ENCODE results near the gene FOXRED1.
A peak's percentile ranks its signal among the peaks of the same experiment; 100 is the strongest.
"Not testable (repeated sequence)": the region's sequence is repeated elsewhere in the genome, so short reads cannot be mapped to it uniquely, and the experiment has no call there.

FOXRED1 gene

GRCh38 chr11:126305699-126306098 is 36.7 kb downstream of the FOXRED1 start:
- no peak overlapping the region for H4K91ac ChIP-seq (ENCODE audit: low read length)
- no peak overlapping the region for H2AFZ ChIP-seq (ENCODE audit: low read depth, low read length)
- H3K4ac ChIP-seq (ENCODE audit: low read depth in 1 of 2, low read length in 2 of 2): no peak overlapping the region
- H3K36me3 ChIP-seq (ENCODE audit: control insufficient read depth in 1 of 2, insufficient read depth in 2 of 2, low read depth in 1 of 2, low read length in 2 of 2): peaks cover 3 to 13% of the 10 kb centered on the region in 2 experiments
- peaks cover 17% of the 10 kb centered on the region for H3K79me1 ChIP-seq (replicated peaks; ENCODE audit: low read length, poor library complexity, severe bottlenecking)
- H2BK120ac ChIP-seq (ENCODE audit: low read depth, low read length): no peak overlapping the region
- no peak overlapping the region for H3K9ac ChIP-seq (ENCODE audit: low read length)
- no peak overlapping the region for H3K27ac ChIP-seq (ENCODE audit: low read length, poor library complexity, severe bottlenecking)
- H3K4me2 ChIP-seq (ENCODE audit: low read length, poor library complexity, severe bottlenecking): no peak overlapping the region
- peaks cover 6% of the 10 kb centered on the region for H3K4me1 ChIP-seq (ENCODE audit: control insufficient read depth, insufficient read depth, low read depth, low read length)
- WGBS: 96% methylated on average over 4 of the region's 4 CpGs
- H2AK5ac ChIP-seq (ENCODE audit: low read length, severe bottlenecking): no peak overlapping the region
- H3K18ac ChIP-seq (ENCODE audit: low read depth in 1 of 2, low read length in 2 of 2): no peak overlapping the region
- H3K4me3 ChIP-seq (ENCODE audit: insufficient read depth in 1 of 2, low read depth in 1 of 2, low read length in 2 of 2): no peak overlapping the region
- DNase-seq: no peak
- no peak overlapping the region for H2BK12ac ChIP-seq (ENCODE audit: low read length in 2 of 2)
- H4K8ac ChIP-seq (ENCODE audit: low read length): no peak overlapping the region
- no peak overlapping the region for H2BK15ac ChIP-seq (ENCODE audit: low read depth, poor library complexity, severe bottlenecking)
- no peak overlapping the region for H3K14ac ChIP-seq (ENCODE audit: low read length in 2 of 2)
- no peak overlapping the region for H3K23ac ChIP-seq (ENCODE audit: low read length in 2 of 2)
- H3K27me3 ChIP-seq (ENCODE audit: control insufficient read depth in 1 of 2, insufficient read depth in 1 of 2, low read length in 2 of 2): no peaks in the 10 kb centered on the region
- H2BK5ac ChIP-seq (ENCODE audit: low read depth, low read length, poor library complexity, severe bottlenecking): no peak overlapping the region
- no peaks in the 10 kb centered on the region for H3K9me3 ChIP-seq (ENCODE audit: control insufficient read depth, low read length)

GRCh38 chr11:126307706-126308105 is 38.8 kb downstream of the FOXRED1 start:
- Histone ChIP-seq H2BK120ac (ENCODE audit: low read depth, low read length) (no peak overlapping the region), H3K4me3 (ENCODE audit: insufficient read depth in 1 of 2, low read depth in 1 of 2, low read length in 2 of 2) (no peak overlapping the region), H4K8ac (ENCODE audit: low read length) (no peak overlapping the region), H3K79me1 (replicated peaks; ENCODE audit: low read length, poor library complexity, severe bottlenecking) (peaks cover 20% of the 10 kb centered on the region), H4K91ac (ENCODE audit: low read length) (no peak overlapping the region), H3K23ac (ENCODE audit: low read length in 2 of 2) (no peak overlapping the region), H3K4me1 (ENCODE audit: control insufficient read depth, insufficient read depth, low read depth, low read length) (peaks cover 8% of the 10 kb centered on the region), H2BK5ac (ENCODE audit: low read depth, low read length, poor library complexity, severe bottlenecking) (no peak overlapping the region), H3K27ac (ENCODE audit: low read length, poor library complexity, severe bottlenecking) (no peak overlapping the region), H3K14ac (ENCODE audit: low read length in 2 of 2) (no peak overlapping the region), H3K4me2 (ENCODE audit: low read length, poor library complexity, severe bottlenecking) (no peak overlapping the region), H3K9me3 (ENCODE audit: control insufficient read depth, low read length) (no peaks in the 10 kb centered on the region), H3K27me3 (ENCODE audit: control insufficient read depth in 1 of 2, insufficient read depth in 1 of 2, low read length in 2 of 2) (no peaks in the 10 kb centered on the region), H2AK5ac (ENCODE audit: low read length, severe bottlenecking) (no peak overlapping the region), H3K36me3 (ENCODE audit: control insufficient read depth in 1 of 2, insufficient read depth in 2 of 2, low read depth in 1 of 2, low read length in 2 of 2) (peaks cover 6 to 13% of the 10 kb centered on the region in 2 experiments), H2BK15ac (ENCODE audit: low read depth, poor library complexity, severe bottlenecking) (no peak overlapping the region), H2BK12ac (ENCODE audit: low read length in 2 of 2) (no peak overlapping the region), H3K9ac (ENCODE audit: low read length) (no peak overlapping the region), H2AFZ (ENCODE audit: low read depth, low read length) (no peak overlapping the region), H3K18ac (ENCODE audit: low read depth in 1 of 2, low read length in 2 of 2) (no peak overlapping the region), H3K4ac (ENCODE audit: low read depth in 1 of 2, low read length in 2 of 2) (no peak overlapping the region)
- WGBS: 36% methylated on average over 4 of the region's 5 CpGs
- DNase-seq: peak; percentile 49

- Histone ChIP-seq H3K4me2 (ENCODE audit: low read length, poor library complexity, severe bottlenecking) (no peak overlapping the region), H3K9me3 (ENCODE audit: control insufficient read depth, low read length) (no peaks in the 10 kb centered on the region), H3K18ac (ENCODE audit: low read depth in 1 of 2, low read length in 2 of 2) (no peak overlapping the region), H2BK120ac (ENCODE audit: low read depth, low read length) (no peak overlapping the region), H3K9ac (ENCODE audit: low read length) (no peak overlapping the region), H3K36me3 (ENCODE audit: control insufficient read depth in 1 of 2, insufficient read depth in 2 of 2, low read depth in 1 of 2, low read length in 2 of 2) (peaks cover 6 to 13% of the 10 kb centered on the region in 2 experiments), H3K27ac (ENCODE audit: low read length, poor library complexity, severe bottlenecking) (no peak overlapping the region), H3K27me3 (ENCODE audit: control insufficient read depth in 1 of 2, insufficient read depth in 1 of 2, low read length in 2 of 2) (no peaks in the 10 kb centered on the region), H3K14ac (ENCODE audit: low read length in 2 of 2) (no peak overlapping the region), H4K8ac (ENCODE audit: low read length) (no peak overlapping the region), H4K91ac (ENCODE audit: low read length) (no peak overlapping the region), H2BK15ac (ENCODE audit: low read depth, poor library complexity, severe bottlenecking) (no peak overlapping the region), H2AK5ac (ENCODE audit: low read length, severe bottlenecking) (no peak overlapping the region), H3K79me1 (replicated peaks; ENCODE audit: low read length, poor library complexity, severe bottlenecking) (peaks cover 20% of the 10 kb centered on the region), H2AFZ (ENCODE audit: low read depth, low read length) (no peak overlapping the region), H3K23ac (ENCODE audit: low read length in 2 of 2) (no peak overlapping the region), H3K4me1 (ENCODE audit: control insufficient read depth, insufficient read depth, low read depth, low read length) (peaks cover 7% of the 10 kb centered on the region), H3K4ac (ENCODE audit: low read depth in 1 of 2, low read length in 2 of 2) (no peak overlapping the region), H2BK12ac (ENCODE audit: low read length in 2 of 2) (no peak overlapping the region), H2BK5ac (ENCODE audit: low read depth, low read length, poor library complexity, severe bottlenecking) (no peak overlapping the region), H3K4me3 (ENCODE audit: insufficient read depth in 1 of 2, low read depth in 1 of 2, low read length in 2 of 2) (no peak overlapping the region)
- no peak for DNase-seq
- 81% methylated on average over 3 of the region's 4 CpGs for WGBS
These were observed 39.3 kb downstream of the FOXRED1 start for GRCh38 chr11:126308271-126308671.

- not testable (repeated sequence) for H4K8ac ChIP-seq (ENCODE audit: low read length); H3K4ac ChIP-seq (ENCODE audit: low read depth in 1 of 2, low read length in 2 of 2); H3K4me3 ChIP-seq (ENCODE audit: insufficient read depth in 1 of 2, low read depth in 1 of 2, low read length in 2 of 2); H2BK12ac ChIP-seq (ENCODE audit: low read length in 2 of 2); H4K91ac ChIP-seq (ENCODE audit: low read length); H3K4me1 ChIP-seq (ENCODE audit: control insufficient read depth, insufficient read depth, low read depth, low read length); H3K18ac ChIP-seq (ENCODE audit: low read depth in 1 of 2, low read length in 2 of 2); H3K27ac ChIP-seq (ENCODE audit: low read length, poor library complexity, severe bottlenecking); H3K23ac ChIP-seq (ENCODE audit: low read length in 2 of 2); H3K27me3 ChIP-seq (ENCODE audit: control insufficient read depth in 1 of 2, insufficient read depth in 1 of 2, low read length in 2 of 2); H2AFZ ChIP-seq (ENCODE audit: low read depth, low read length); H3K9me3 ChIP-seq (ENCODE audit: control insufficient read depth, low read length); H3K14ac ChIP-seq (ENCODE audit: low read length in 2 of 2); H3K4me2 ChIP-seq (ENCODE audit: low read length, poor library complexity, severe bottlenecking); H3K9ac ChIP-seq (ENCODE audit: low read length); H2AK5ac ChIP-seq (ENCODE audit: low read length, severe bottlenecking); H2BK5ac ChIP-seq (ENCODE audit: low read depth, low read length, poor library complexity, severe bottlenecking); H2BK15ac ChIP-seq (ENCODE audit: low read depth, poor library complexity, severe bottlenecking); DNase-seq; H2BK120ac ChIP-seq (ENCODE audit: low read depth, low read length)
- Histone ChIP-seq H3K36me3 (ENCODE audit: control insufficient read depth in 1 of 2, insufficient read depth in 2 of 2, low read depth in 1 of 2, low read length in 2 of 2) (peaks cover 6 to 13% of the 10 kb centered on the region in 2 experiments), H3K79me1 (replicated peaks; ENCODE audit: low read length, poor library complexity, severe bottlenecking) (peaks cover 20% of the 10 kb centered on the region)
- 90% methylated on average over 4 of the region's 4 CpGs for WGBS
These were observed 39.8 kb downstream of the FOXRED1 start for GRCh38 chr11:126308771-126309170.

Measured in mesenchymal stem cell (in vitro differentiated cells and primary cell).